ENCODE results near the gene SLC26A3. TPM values are rescaled to one million over a fixed set of nuclear protein-coding genes. Genes with fewer than 3 reads are reported as not detected.

Gene SLC26A3
- total RNA-seq, 2 donors from 2014 or later: 973 to 1,169 TPM

GRCh38 chr7:107816011-107816566 lies 13.1 kb upstream of the SLC26A3 start:
- Histone ChIP-seq H3K9me3 (no peaks in the 10 kb centered on the region), H3K27ac (peak overlapping the region; percentile 39), H3K36me3 (no peaks in the 10 kb centered on the region), H3K4me1 (no peaks in the 10 kb centered on the region), H3K4me3 (no peak overlapping the region), H3K9ac (ENCODE audit: low read depth in 2 of 2, low read length in 2 of 2) (peak overlapping the region in 1 of 2 donors; percentile 26), H3K27me3 (no peaks in the 10 kb centered on the region)
- TF ChIP-seq CTCF (IDR thresholded peaks at IDR 0.05): no peak
- intact Hi-C loops (cut with DNase I): no loop called here
- no peak for DNase-seq

- DNase-seq: peak; percentile 41
- Histone ChIP-seq H3K4me1 (no peaks in the 10 kb centered on the region), H3K36me3 (no peaks in the 10 kb centered on the region), H3K27me3 (no peaks in the 10 kb centered on the region), H3K9ac (ENCODE audit: low read depth in 2 of 2, low read length in 2 of 2) (no peak overlapping the region), H3K9me3 (no peaks in the 10 kb centered on the region), H3K4me3 (no peak overlapping the region), H3K27ac (peak overlapping the region; percentile 39)
- intact Hi-C loops (cut with DNase I): no loop called here
- no peak for TF ChIP-seq CTCF (IDR thresholded peaks at IDR 0.05)
These were observed 12.3 kb upstream of the SLC26A3 start for GRCh38 chr7:107815254-107815882.

GRCh38 chr7:107813524-107813923 lies 10.5 kb upstream of the SLC26A3 start:
- H3K27ac ChIP-seq: no peak overlapping the region
- DNase-seq: no peak

GRCh38 chr7:107811934-107812333 lies 8.9 kb upstream of the SLC26A3 start:
- H3K4me1 ChIP-seq: no peaks in the 10 kb centered on the region
- intact Hi-C loops (cut with DNase I): no loop called here
- no peaks in the 10 kb centered on the region for H3K27me3 ChIP-seq
- H3K4me3 ChIP-seq: no peak overlapping the region
- H3K27ac ChIP-seq: no peak overlapping the region
- no peak for TF ChIP-seq CTCF (IDR thresholded peaks at IDR 0.05)
- H3K36me3 ChIP-seq: no peaks in the 10 kb centered on the region
- no peak overlapping the region for H3K9ac ChIP-seq (ENCODE audit: low read depth in 2 of 2, low read length in 2 of 2)
- DNase-seq: no peak
- no peaks in the 10 kb centered on the region for H3K9me3 ChIP-seq

More at GRCh38 chr7:107813524-107813923, 10.5 kb upstream of the SLC26A3 start:
- no peaks in the 10 kb centered on the region for H3K9me3 ChIP-seq
- no peak overlapping the region for H3K4me3 ChIP-seq
- no peak overlapping the region for H3K9ac ChIP-seq (ENCODE audit: low read depth in 2 of 2, low read length in 2 of 2)
- intact Hi-C loops (cut with DNase I): no loop called here
- no peaks in the 10 kb centered on the region for H3K36me3 ChIP-seq
- no peak for TF ChIP-seq CTCF (IDR thresholded peaks at IDR 0.05)
- no peaks in the 10 kb centered on the region for H3K4me1 ChIP-seq
- H3K27me3 ChIP-seq: no peaks in the 10 kb centered on the region

GRCh38 chr7:107810626-107811025 lies 7.6 kb upstream of the SLC26A3 start:
- no peaks in the 10 kb centered on the region for H3K36me3 ChIP-seq
- no peak for TF ChIP-seq CTCF (IDR thresholded peaks at IDR 0.05)
- H3K27me3 ChIP-seq: no peaks in the 10 kb centered on the region
- H3K4me1 ChIP-seq: no peaks in the 10 kb centered on the region
- H3K9me3 ChIP-seq: no peaks in the 10 kb centered on the region
- no peak overlapping the region for H3K4me3 ChIP-seq
- no peak for DNase-seq
- H3K9ac ChIP-seq (ENCODE audit: low read depth in 2 of 2, low read length in 2 of 2): no peak overlapping the region
- intact Hi-C loops (cut with DNase I): no loop called here
- H3K27ac ChIP-seq: no peak overlapping the region
